HEK293 (cell line): ENCODE results near the gene CEMIP2.

Source experiments
- CTCF ChIA-PET: fragments of 350-600 bp; formaldehyde crosslinking; extraction: SDS; loops from one replicate; lab custom pipeline; 2021; ENCODE audit warnings: antibody characterized with exemption; lab: Yijun Ruan, JAX
- POLR2A ChIA-PET: fragments of 300-600 bp; formaldehyde crosslinking; extraction: SDS; loops from one replicate; lab custom pipeline; 2020; ENCODE audit warnings: antibody characterized with exemption, inconsistent platforms; lab: Yijun Ruan, JAX
- H3K27ac ChIP-seq: fragments of 200-500 bp; sonication (Bioruptor generic); 2 replicates; pipeline ENCODE4 v1.5.1; 2014; ENCODE audit warnings: low read depth, low read length, control low read depth, inconsistent platforms; ENCODE audit errors: extremely low read depth
- H3K36me3 ChIP-seq, 2 experiments: fragments of 200-500 bp in 1 of 2; sonication (Bioruptor generic) in 1 of 2; 1 replicate in 1 of 2; 2 replicates in 1 of 2; pipeline ENCODE4 v1.5.1; 2014 to 2017; ENCODE audit warnings: inconsistent platforms in 2 of 2, low read length in 2 of 2; ENCODE audit not compliant: control insufficient read depth in 2 of 2, insufficient read depth in 1 of 2
- H3K4me1 ChIP-seq: fragments of 200-500 bp; sonication (Bioruptor generic); 2 replicates; pipeline ENCODE4 v1.5.1; 2014; ENCODE audit warnings: mild to moderate bottlenecking, low read length, inconsistent platforms; ENCODE audit not compliant: control insufficient read depth, insufficient read depth
- H3K4me3 ChIP-seq: 2 replicates; pipeline ENCODE4 v1.5.1; 2011; ENCODE audit warnings: low read depth, mild to moderate bottlenecking, control low read depth, low read length, moderate library complexity
- H3K9me3 ChIP-seq: fragments of 200-500 bp; sonication (Bioruptor generic); 2 replicates; pipeline ENCODE4 v1.5.1; 2014; ENCODE audit warnings: low read depth, low read length, inconsistent platforms; ENCODE audit not compliant: control insufficient read depth, insufficient read depth
- HIC1 ChIP-seq: fragments of 450-650 bp; formaldehyde crosslinking; IDR thresholded peaks from 2 replicates; pipeline ENCODE4 v1.5.1; 2016; ENCODE audit warnings: missing biosample characterization, missing genetic modification characterization
- KLF17 ChIP-seq: fragments of 450-650 bp; formaldehyde crosslinking; IDR thresholded peaks from 2 replicates; pipeline ENCODE4 v1.5.1; 2016; ENCODE audit warnings: missing biosample characterization, missing genetic modification characterization
- KLF7 ChIP-seq: fragments of 450-650 bp; formaldehyde crosslinking; IDR thresholded peaks from 2 replicates; pipeline ENCODE4 v1.5.1; 2016; ENCODE audit warnings: missing biosample characterization, missing genetic modification characterization, borderline replicate concordance
- PBX3 ChIP-seq: sonication (generic); formaldehyde crosslinking; IDR thresholded peaks from 2 replicates; pipeline ENCODE4 v1.8.1; 2022; ENCODE audit warnings: mild to moderate bottlenecking, moderate library complexity, missing genetic modification reagents
- PRDM4 ChIP-seq: fragments of 450-650 bp; formaldehyde crosslinking; IDR thresholded peaks from 2 replicates; pipeline ENCODE4 v1.5.1; 2017; ENCODE audit warnings: missing biosample characterization, missing genetic modification characterization
- SP7 ChIP-seq: fragments of 450-650 bp; formaldehyde crosslinking; IDR thresholded peaks from 2 replicates; pipeline ENCODE4 v1.5.1; 2016; ENCODE audit warnings: missing biosample characterization, missing genetic modification characterization
- ZBTB1 ChIP-seq: fragments of 450-650 bp; formaldehyde crosslinking; IDR thresholded peaks from 2 replicates; pipeline ENCODE4 v1.5.1; 2016; ENCODE audit warnings: missing biosample characterization, missing genetic modification characterization
- ZBTB20 ChIP-seq: fragments of 450-650 bp; formaldehyde crosslinking; IDR thresholded peaks from 2 replicates; pipeline ENCODE4 v1.5.1; 2016; ENCODE audit warnings: missing biosample characterization, missing genetic modification characterization
- ZFP37 ChIP-seq: fragments of 450-650 bp; formaldehyde crosslinking; IDR thresholded peaks from 2 replicates; pipeline ENCODE4 v1.5.1; 2016; ENCODE audit warnings: missing biosample characterization, missing genetic modification characterization
- ZNF148 ChIP-seq: fragments of 450-650 bp; formaldehyde crosslinking; IDR thresholded peaks from 2 replicates; pipeline ENCODE4 v1.5.0; 2017; ENCODE audit warnings: missing biosample characterization, missing genetic modification characterization, borderline replicate concordance
- ZNF266 ChIP-seq: fragments of 450-650 bp; formaldehyde crosslinking; IDR thresholded peaks from 2 replicates; pipeline ENCODE4 v1.5.1; 2016; ENCODE audit warnings: missing biosample characterization, missing genetic modification characterization, low read depth
- ZNF280C ChIP-seq: fragments of 450-650 bp; formaldehyde crosslinking; IDR thresholded peaks from 2 replicates; pipeline ENCODE4 v1.5.1; 2016; ENCODE audit warnings: missing biosample characterization, missing genetic modification characterization
- ZNF394 ChIP-seq: fragments of 450-650 bp; formaldehyde crosslinking; IDR thresholded peaks from 2 replicates; pipeline ENCODE4 v1.5.1; 2016; ENCODE audit warnings: missing biosample characterization, missing genetic modification characterization, mild to moderate bottlenecking, moderate library complexity, borderline replicate concordance
- ZNF416 ChIP-seq: fragments of 450-650 bp; formaldehyde crosslinking; IDR thresholded peaks from 2 replicates; pipeline ENCODE4 v1.5.1; 2016; ENCODE audit warnings: missing biosample characterization, missing genetic modification characterization
- ZNF514 ChIP-seq: fragments of 450-650 bp; formaldehyde crosslinking; IDR thresholded peaks from 2 replicates; pipeline ENCODE4 v1.5.1; 2016; ENCODE audit warnings: missing biosample characterization, missing genetic modification characterization
- ZNF530 ChIP-seq: fragments of 450-650 bp; formaldehyde crosslinking; IDR thresholded peaks from 2 replicates; pipeline ENCODE4 v1.5.1; 2016; ENCODE audit warnings: low read depth, missing biosample characterization, missing genetic modification characterization
- ZNF558 ChIP-seq: fragments of 450-650 bp; formaldehyde crosslinking; IDR thresholded peaks from 2 replicates; pipeline ENCODE4 v1.5.1; 2016; ENCODE audit warnings: missing biosample characterization, missing genetic modification characterization
- ZNF660 ChIP-seq: fragments of 450-650 bp; IDR thresholded peaks from 2 replicates; pipeline ENCODE4 v1.5.1; 2018; ENCODE audit warnings: missing biosample characterization, mild to moderate bottlenecking, missing genetic modification characterization
- ZNF670 ChIP-seq: fragments of 450-650 bp; formaldehyde crosslinking; IDR thresholded peaks from 2 replicates; pipeline ENCODE4 v1.5.1; 2016; ENCODE audit warnings: missing biosample characterization, missing genetic modification characterization, low read depth
- ZNF701 ChIP-seq: fragments of 450-650 bp; formaldehyde crosslinking; IDR thresholded peaks from 2 replicates; pipeline ENCODE4 v1.5.1; 2016; ENCODE audit warnings: missing biosample characterization, missing genetic modification characterization
- ZNF707 ChIP-seq: fragments of 450-650 bp; formaldehyde crosslinking; IDR thresholded peaks from 2 replicates; pipeline ENCODE4 v1.5.1; 2016; ENCODE audit warnings: missing biosample characterization, missing genetic modification characterization
- ZXDB ChIP-seq: fragments of 450-650 bp; formaldehyde crosslinking; IDR thresholded peaks from 2 replicates; pipeline ENCODE4 v1.5.1; 2016; ENCODE audit warnings: missing biosample characterization, missing genetic modification characterization

CEMIP2 gene

GRCh38 chr9:71734950-71735349 lies 33.4 kb downstream of the CEMIP2 start (continued):
- no peak for TF ChIP-seq SP7
- no peak for TF ChIP-seq HIC1 (tag by site-specific recombination)
- TF ChIP-seq ZNF558 (tag by site-specific recombination): no peak
- TF ChIP-seq ZNF707: no peak
- TF ChIP-seq ZFP37 (tag by site-specific recombination): no peak
- TF ChIP-seq ZNF670: no peak

GRCh38 chr9:71733176-71733575 lies 35.1 kb downstream of the CEMIP2 start:
- Histone ChIP-seq H3K4me1 (no peaks in the 10 kb centered on the region), H3K4me3 (no peak overlapping the region), H3K9me3 (no peaks in the 10 kb centered on the region), H3K27ac (no peak overlapping the region), H3K36me3 (peaks cover 6 to 42% of the 10 kb centered on the region in 2 experiments; a peak in 2 of 3 replicates)
- no peak for TF ChIP-seq ZNF416 (tag by site-specific recombination)
- TF ChIP-seq ZBTB1: no peak
- no peak for TF ChIP-seq ZNF394 (tag by site-specific recombination)
- TF ChIP-seq KLF17 (tag by site-specific recombination): no peak
- TF ChIP-seq KLF7 (tag by site-specific recombination): no peak
- TF ChIP-seq ZNF701: no peak
- no peak for TF ChIP-seq ZNF266 (tag by site-specific recombination)
- CTCF ChIA-PET: interaction anchor here (0.7 to 1.1 kb wide), 2 partner anchors 8 to 1175 kb away, joined by 3 to 4 read pairs; no protein-coding TSS in a partner anchor
- POLR2A ChIA-PET: interaction anchor here (0.7 kb wide), 1 partner anchor 895 kb away, joined by 3 read pairs; no protein-coding TSS in a partner anchor

GRCh38 chr9:71729816-71730526 lies 38.3 kb downstream of the CEMIP2 start:
- ChIA-PET POLR2A (no interaction called here), CTCF (interaction anchor here (0.6 kb wide), 2 partner anchors 14 to 173 kb away, joined by 3 read pairs; no protein-coding TSS in a partner anchor)
- peaks cover 2% of the 10 kb centered on the region; the same call in 1 of the 2 replicates for H3K4me1 ChIP-seq
- peaks cover 6 to 48% of the 10 kb centered on the region in 2 experiments; a peak in 2 of 3 replicates for H3K36me3 ChIP-seq
- no peaks in the 10 kb centered on the region for H3K9me3 ChIP-seq
- no peak overlapping the region for H3K27ac ChIP-seq
- no peak overlapping the region for H3K4me3 ChIP-seq
- TF ChIP-seq ZBTB20 (tag by site-specific recombination): no peak
- TF ChIP-seq ZNF280C (tag by site-specific recombination): no peak
- no peak for TF ChIP-seq PRDM4 (tag by site-specific recombination)
- no peak for TF ChIP-seq ZNF660 (tag by site-specific recombination)
- no peak for TF ChIP-seq ZXDB (tag by site-specific recombination)
- TF ChIP-seq ZNF148: no peak
- no peak for TF ChIP-seq ZNF530 (tag by site-specific recombination)
- TF ChIP-seq PBX3: no peak
- no peak for TF ChIP-seq ZNF514
